ENCODE measurements around the gene KIZ.

KIZ gene

GRCh38 chr20:21096321-21097043, 29.4 kb upstream of the KIZ start:
- H3K4me2 ChIP-seq (ENCODE audit: insufficient read depth, low read length): no peak overlapping the region
- DNase-seq (no peak), ATAC-seq (ENCODE audit: insufficient read depth, low read depth) (no peak)
- H3K9ac ChIP-seq (ENCODE audit: low read depth, low read length): no peak overlapping the region
- no peaks in the 10 kb centered on the region for H3K9me3 ChIP-seq (ENCODE audit: insufficient read depth, low read length, severe bottlenecking)
- no peaks in the 10 kb centered on the region for H4K20me1 ChIP-seq (ENCODE audit: insufficient read depth, low read length)
- H3K27ac ChIP-seq (ENCODE audit: low read length): no peak overlapping the region
- H2AFZ ChIP-seq (ENCODE audit: low read depth, low read length): no peak overlapping the region
- no peaks in the 10 kb centered on the region for H3K36me3 ChIP-seq (ENCODE audit: insufficient read depth, low read length)
- H3K4me3 ChIP-seq (ENCODE audit: low read depth in 1 of 2, low read length in 2 of 2): no peak overlapping the region
- H3K4me1 ChIP-seq (ENCODE audit: insufficient read depth, low read length): no peaks in the 10 kb centered on the region
- no peak for TF ChIP-seq CTCF (IDR thresholded peaks at IDR 0.05; ENCODE audit: borderline replicate concordance, extremely low read depth, low read length, poor library complexity, severe bottlenecking)
- TF ChIP-seq EZH2 (IDR thresholded peaks at IDR 0.05; ENCODE audit: borderline replicate concordance, low read depth, low read length, severe bottlenecking): no peak
- peaks cover 43% of the 10 kb centered on the region for H3K27me3 ChIP-seq (ENCODE audit: insufficient read depth, low read length, poor library complexity)
- no peaks in the 10 kb centered on the region for H3K79me2 ChIP-seq (ENCODE audit: insufficient read depth, low read length)

GRCh38 chr20:21099751-21100577, 25.9 kb upstream of the KIZ start:
- Histone ChIP-seq H3K4me1 (ENCODE audit: insufficient read depth, low read length) (no peaks in the 10 kb centered on the region), H3K4me3 (ENCODE audit: low read depth in 1 of 2, low read length in 2 of 2) (no peak overlapping the region), H3K27ac (ENCODE audit: low read length) (no peak overlapping the region), H3K27me3 (ENCODE audit: insufficient read depth, low read length, poor library complexity) (peaks cover 28% of the 10 kb centered on the region), H3K36me3 (ENCODE audit: insufficient read depth, low read length) (no peaks in the 10 kb centered on the region), H4K20me1 (ENCODE audit: insufficient read depth, low read length) (no peaks in the 10 kb centered on the region), H2AFZ (ENCODE audit: low read depth, low read length) (no peak overlapping the region), H3K79me2 (ENCODE audit: insufficient read depth, low read length) (no peaks in the 10 kb centered on the region), H3K9me3 (ENCODE audit: insufficient read depth, low read length, severe bottlenecking) (no peaks in the 10 kb centered on the region), H3K9ac (ENCODE audit: low read depth, low read length) (no peak overlapping the region), H3K4me2 (ENCODE audit: insufficient read depth, low read length) (no peak overlapping the region)
- TF ChIP-seq EZH2 (IDR thresholded peaks at IDR 0.05; ENCODE audit: borderline replicate concordance, low read depth, low read length, severe bottlenecking) (no peak), CTCF (IDR thresholded peaks at IDR 0.05; ENCODE audit: borderline replicate concordance, extremely low read depth, low read length, poor library complexity, severe bottlenecking) (no peak)
- DNase-seq (no peak), ATAC-seq (ENCODE audit: insufficient read depth, low read depth) (no peak)

GRCh38 chr20:21100578-21101452, 25.1 kb upstream of the KIZ start:
- Histone ChIP-seq H2AFZ (ENCODE audit: low read depth, low read length) (no peak overlapping the region), H3K79me2 (ENCODE audit: insufficient read depth, low read length) (no peaks in the 10 kb centered on the region), H3K36me3 (ENCODE audit: insufficient read depth, low read length) (no peaks in the 10 kb centered on the region), H3K9ac (ENCODE audit: low read depth, low read length) (no peak overlapping the region), H3K4me1 (ENCODE audit: insufficient read depth, low read length) (no peaks in the 10 kb centered on the region), H3K4me3 (ENCODE audit: low read depth in 1 of 2, low read length in 2 of 2) (no peak overlapping the region), H3K4me2 (ENCODE audit: insufficient read depth, low read length) (no peak overlapping the region), H3K27ac (ENCODE audit: low read length) (no peak overlapping the region), H3K9me3 (ENCODE audit: insufficient read depth, low read length, severe bottlenecking) (no peaks in the 10 kb centered on the region), H4K20me1 (ENCODE audit: insufficient read depth, low read length) (no peaks in the 10 kb centered on the region), H3K27me3 (ENCODE audit: insufficient read depth, low read length, poor library complexity) (peaks cover 28% of the 10 kb centered on the region)
- TF ChIP-seq CTCF (IDR thresholded peaks at IDR 0.05; ENCODE audit: borderline replicate concordance, extremely low read depth, low read length, poor library complexity, severe bottlenecking): no peak
- TF ChIP-seq EZH2 (IDR thresholded peaks at IDR 0.05; ENCODE audit: borderline replicate concordance, low read depth, low read length, severe bottlenecking): no peak
- ATAC-seq (ENCODE audit: insufficient read depth, low read depth) (no peak), DNase-seq (no peak)

Data from DND-41 (cell line).